MG63 (cell line): Measurements from ENCODE around the gene KNTC1. TPM values are rescaled to one million over a fixed set of nuclear protein-coding genes. Genes with fewer than 3 reads are reported as not detected.
"Not testable (repeated sequence)": the region's sequence is repeated elsewhere in the genome, so short reads cannot be mapped to it uniquely, and the experiment has no call there.

Experiments used
- DNase-seq: peaks from one replicate; pipeline ENCODE4 v3.0.0-alpha.2; 2020
- H3K27me3 ChIP-seq: fragments of 250-450 bp; sonication (Bioruptor Pico); 2 replicates; pipeline ENCODE4 v1.5.1; 2020; ENCODE audit warnings: mild to moderate bottlenecking, moderate library complexity
- H3K36me3 ChIP-seq: fragments of 250-450 bp; sonication (Bioruptor Pico); 2 replicates; pipeline ENCODE4 v1.5.1; 2020; ENCODE audit warnings: mild to moderate bottlenecking, moderate library complexity
- H3K4me3 ChIP-seq: fragments of 250-450 bp; sonication (Bioruptor Pico); 2 replicates; pipeline ENCODE4 v1.5.1; 2020; ENCODE audit warnings: mild to moderate bottlenecking, moderate library complexity
- H3K9me3 ChIP-seq: fragments of 250-450 bp; sonication (Bioruptor Pico); 2 replicates; pipeline ENCODE4 v1.5.1; 2020; ENCODE audit warnings: mild to moderate bottlenecking, moderate library complexity
- total RNA-seq: library from RNA; depleted of rRNA; stranded (reverse); fragments of >200 nt; shearing (Covaris generic); gene quantifications from 2 replicates; pipeline ENCODE4 v1.2.3, GENCODE V29; 2014; ENCODE audit warnings: low replicate concordance; rRNA removed

KNTC1 gene
- 20.5 and 32.1 TPM in 2 replicates for total RNA-seq

GRCh38 chr12:122526683-122527477 is at the start of gene KNTC1, which contains the start of gene RSRC2:
TSS of gene KNTC1 (plus strand) at chr12:122527249. CDS start at chr12:122530064, 2,815 bp downstream.
TSS of gene RSRC2 (minus strand) at chr12:122526936. CDS start at chr12:122526853, 83 bp downstream.
- peaks cover 61% of the 10 kb centered on the region for H3K36me3 ChIP-seq
- H3K4me3 ChIP-seq: peak within 1 kb of the TSS; percentile 80
- H3K27me3 ChIP-seq: no peaks in the 10 kb centered on the region
- H3K9me3 ChIP-seq: no peaks in the 10 kb centered on the region
- DNase-seq: peak; percentile 98

DNA sequence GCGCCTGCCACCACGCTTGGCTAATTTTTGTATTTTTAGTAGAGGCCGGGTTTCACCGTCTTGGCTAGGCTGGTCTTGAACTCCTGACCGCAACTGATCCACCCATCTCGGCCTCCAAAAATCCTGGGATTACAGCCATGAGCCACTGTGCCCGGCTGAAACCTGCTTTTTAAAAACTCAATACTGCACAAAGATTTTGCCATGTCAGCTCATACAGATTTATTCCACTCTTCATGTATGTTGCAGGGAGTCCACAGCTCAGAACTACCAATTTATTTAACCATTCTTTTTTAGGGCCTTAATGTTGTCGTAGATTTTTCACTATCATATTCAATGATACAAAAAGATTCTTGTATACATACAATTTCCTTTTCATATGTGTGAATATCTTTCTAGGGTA is 46.3 kb upstream of the KNTC1 start:
- Histone ChIP-seq H3K9me3 (no peaks in the 10 kb centered on the region), H3K27me3 (no peaks in the 10 kb centered on the region), H3K36me3 (peaks cover 67% of the 10 kb centered on the region), H3K4me3 (no peak overlapping the region)
- DNase-seq: no peak

GRCh38 chr12:122481861-122482260 is 45.2 kb upstream of the KNTC1 start:
- Histone ChIP-seq H3K36me3 (peaks cover 67% of the 10 kb centered on the region), H3K27me3 (no peaks in the 10 kb centered on the region), H3K9me3 (no peaks in the 10 kb centered on the region), H3K4me3 (no peak overlapping the region)
- no peak for DNase-seq

DNA sequence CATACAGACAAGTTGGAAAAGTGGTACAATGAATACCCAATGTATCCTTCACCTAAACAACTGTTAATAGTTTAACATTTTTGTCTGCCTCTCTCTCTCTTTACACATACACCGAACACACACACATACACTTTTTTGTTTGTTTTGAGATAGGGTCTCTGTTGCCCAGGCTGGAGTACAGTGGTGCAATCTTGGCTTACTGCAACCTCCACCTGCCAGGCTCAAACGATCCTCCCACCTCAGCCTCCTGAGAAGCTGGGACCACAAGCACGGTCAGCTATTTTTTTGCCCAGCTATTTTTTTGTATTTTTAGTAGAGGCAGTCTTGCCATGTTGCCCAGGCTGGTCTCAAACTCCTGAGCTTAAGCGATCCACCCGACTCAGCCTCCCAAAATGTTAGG is 43.1 kb upstream of the KNTC1 start:
- H3K36me3 ChIP-seq: peaks cover 74% of the 10 kb centered on the region
- H3K4me3 ChIP-seq: no peak overlapping the region
- no peaks in the 10 kb centered on the region for H3K27me3 ChIP-seq
- H3K9me3 ChIP-seq: no peaks in the 10 kb centered on the region
- no peak for DNase-seq

DNA sequence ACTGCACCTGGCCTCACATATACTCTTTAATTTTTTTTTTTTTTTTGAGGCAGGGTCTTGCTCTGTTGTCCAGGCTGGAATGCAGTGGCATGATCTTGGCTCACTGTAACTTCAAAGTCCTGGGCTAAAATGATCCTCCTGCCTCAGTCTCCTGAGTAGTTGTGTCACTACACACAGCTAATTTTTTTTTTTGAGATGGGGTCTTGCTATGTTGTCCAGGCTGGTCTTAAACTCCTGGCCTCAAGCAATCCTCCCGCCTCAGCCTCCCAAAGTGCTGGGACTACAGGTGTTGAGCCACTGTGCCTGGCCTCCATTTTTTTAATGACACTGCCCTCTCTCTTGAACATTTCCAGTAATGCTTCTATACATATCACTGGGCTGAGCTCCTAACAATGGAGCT is 42.7 kb upstream of the KNTC1 start:
- DNase-seq, H3K27me3 ChIP-seq, H3K9me3 ChIP-seq, H3K4me3 ChIP-seq: not testable (repeated sequence)
- peaks cover 74% of the 10 kb centered on the region for H3K36me3 ChIP-seq

DNA sequence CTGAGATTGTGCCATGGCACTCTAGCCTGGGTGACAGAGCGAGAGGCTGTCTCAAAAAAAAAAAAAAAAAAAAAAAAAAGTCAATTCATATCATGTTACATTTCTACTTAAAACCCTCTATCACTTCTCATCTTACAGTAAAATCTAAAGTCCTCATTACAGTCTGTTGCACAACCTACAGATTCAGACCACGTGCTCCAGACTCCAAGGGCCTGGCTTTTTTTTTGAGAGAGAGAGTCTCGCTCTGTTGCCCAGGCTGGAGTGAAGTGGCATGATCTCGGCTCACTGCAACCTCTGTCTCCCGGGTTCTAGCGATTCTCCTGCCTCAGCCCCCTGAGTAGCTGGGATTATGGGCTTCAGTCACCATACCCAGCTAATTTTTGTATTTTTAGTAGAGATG is 40.7 kb upstream of the KNTC1 start:
- H3K4me3 ChIP-seq, H3K27me3 ChIP-seq, H3K9me3 ChIP-seq, DNase-seq: not testable (repeated sequence)
- peaks cover 72% of the 10 kb centered on the region for H3K36me3 ChIP-seq

GRCh38 chr12:122486805-122487426 is 40.1 kb upstream of the KNTC1 start:
- Histone ChIP-seq H3K36me3 (peaks cover 69% of the 10 kb centered on the region), H3K9me3 (no peaks in the 10 kb centered on the region), H3K4me3 (no peak overlapping the region), H3K27me3 (no peaks in the 10 kb centered on the region)
- no peak for DNase-seq

DNA sequence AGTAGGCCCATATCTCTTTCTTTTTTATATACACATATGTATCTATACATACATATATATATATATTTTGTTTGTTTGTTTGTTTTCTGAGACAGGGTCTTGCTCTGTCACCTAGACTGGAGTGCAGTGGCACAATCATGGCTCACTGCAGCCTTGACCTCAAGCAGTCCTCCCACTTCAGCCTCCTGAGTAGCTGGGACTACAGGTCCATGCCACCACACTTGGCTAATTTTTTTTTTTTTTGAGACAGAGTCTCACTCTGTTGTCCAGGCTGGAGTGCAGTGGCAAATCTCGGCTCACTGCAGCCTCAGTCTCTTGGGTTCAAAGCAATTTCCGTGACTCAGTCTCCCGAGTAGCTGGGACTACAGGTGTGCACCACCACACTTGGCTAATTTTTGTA is 39.2 kb upstream of the KNTC1 start:
- not testable (repeated sequence) for H3K9me3 ChIP-seq, H3K27me3 ChIP-seq, H3K4me3 ChIP-seq, DNase-seq
- peaks cover 69% of the 10 kb centered on the region for H3K36me3 ChIP-seq

- H3K27me3 ChIP-seq: no peaks in the 10 kb centered on the region
- no peak overlapping the region for H3K4me3 ChIP-seq
- peaks cover 69% of the 10 kb centered on the region for H3K36me3 ChIP-seq
Measured at GRCh38 chr12:122489038-122489437, 38.0 kb upstream of the KNTC1 start.

DNA sequence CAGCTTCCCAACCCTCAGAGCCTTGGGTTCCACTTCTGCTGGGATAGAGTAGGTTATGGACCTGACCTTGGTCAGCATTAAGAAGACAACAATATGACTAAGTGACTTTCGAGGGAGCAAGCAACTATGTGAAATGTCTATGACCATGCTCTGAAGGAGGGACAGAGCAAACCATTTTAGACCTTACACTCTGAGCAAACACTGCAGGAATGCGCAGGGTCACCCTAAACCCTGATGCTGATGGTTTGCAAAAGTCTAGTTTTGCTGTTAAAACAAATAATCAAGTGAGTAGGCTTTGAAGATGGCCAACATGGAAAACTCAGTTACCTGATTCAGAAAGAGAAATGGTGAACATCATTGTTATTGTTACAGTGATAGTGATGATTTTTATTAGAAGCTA is 35.1 kb upstream of the KNTC1 start:
- H3K27me3 ChIP-seq: no peaks in the 10 kb centered on the region
- no peaks in the 10 kb centered on the region for H3K9me3 ChIP-seq
- peaks cover 73% of the 10 kb centered on the region for H3K36me3 ChIP-seq
- DNase-seq: no peak
- no peak overlapping the region for H3K4me3 ChIP-seq

More at GRCh38 chr12:122489038-122489437, 38.0 kb upstream of the KNTC1 start:
- H3K9me3 ChIP-seq: no peaks in the 10 kb centered on the region
- no peak for DNase-seq

GRCh38 chr12:122493222-122493621 is 33.8 kb upstream of the KNTC1 start:
- peaks cover 68% of the 10 kb centered on the region for H3K36me3 ChIP-seq
- H3K4me3 ChIP-seq: not testable (repeated sequence)

DNA sequence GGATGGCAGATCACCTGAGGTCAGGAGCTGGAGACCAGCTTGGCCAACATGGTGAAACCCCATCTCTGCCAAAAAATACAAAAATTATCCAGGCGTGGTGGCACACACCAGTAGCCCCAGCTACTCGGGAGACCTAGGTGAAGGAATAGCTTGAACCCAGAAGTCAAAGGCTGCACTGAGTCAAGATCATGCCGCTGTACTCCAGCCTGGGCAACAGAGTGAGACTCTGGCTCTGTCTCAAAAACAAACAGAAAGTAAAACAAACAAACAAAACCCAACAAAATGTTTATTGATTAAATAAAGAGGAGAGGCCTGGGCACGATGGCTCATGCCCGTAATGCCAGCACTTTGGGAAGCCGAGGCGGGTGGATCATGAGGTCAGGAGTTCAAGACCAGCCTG is 31.8 kb upstream of the KNTC1 start:
- no peaks in the 10 kb centered on the region for H3K9me3 ChIP-seq
- H3K36me3 ChIP-seq: peaks cover 54% of the 10 kb centered on the region
- DNase-seq: no peak
- H3K4me3 ChIP-seq: no peak overlapping the region
- no peaks in the 10 kb centered on the region for H3K27me3 ChIP-seq

More at GRCh38 chr12:122493222-122493621, 33.8 kb upstream of the KNTC1 start:
- not testable (repeated sequence) for DNase-seq, H3K9me3 ChIP-seq, H3K27me3 ChIP-seq

GRCh38 chr12:122499991-122500684 is 26.9 kb upstream of the KNTC1 start:
- H3K4me3 ChIP-seq: peak overlapping the region; percentile 90
- no peaks in the 10 kb centered on the region for H3K27me3 ChIP-seq
- peaks cover 48% of the 10 kb centered on the region for H3K36me3 ChIP-seq
- H3K9me3 ChIP-seq: no peaks in the 10 kb centered on the region
- peak; percentile 49 for DNase-seq

DNA sequence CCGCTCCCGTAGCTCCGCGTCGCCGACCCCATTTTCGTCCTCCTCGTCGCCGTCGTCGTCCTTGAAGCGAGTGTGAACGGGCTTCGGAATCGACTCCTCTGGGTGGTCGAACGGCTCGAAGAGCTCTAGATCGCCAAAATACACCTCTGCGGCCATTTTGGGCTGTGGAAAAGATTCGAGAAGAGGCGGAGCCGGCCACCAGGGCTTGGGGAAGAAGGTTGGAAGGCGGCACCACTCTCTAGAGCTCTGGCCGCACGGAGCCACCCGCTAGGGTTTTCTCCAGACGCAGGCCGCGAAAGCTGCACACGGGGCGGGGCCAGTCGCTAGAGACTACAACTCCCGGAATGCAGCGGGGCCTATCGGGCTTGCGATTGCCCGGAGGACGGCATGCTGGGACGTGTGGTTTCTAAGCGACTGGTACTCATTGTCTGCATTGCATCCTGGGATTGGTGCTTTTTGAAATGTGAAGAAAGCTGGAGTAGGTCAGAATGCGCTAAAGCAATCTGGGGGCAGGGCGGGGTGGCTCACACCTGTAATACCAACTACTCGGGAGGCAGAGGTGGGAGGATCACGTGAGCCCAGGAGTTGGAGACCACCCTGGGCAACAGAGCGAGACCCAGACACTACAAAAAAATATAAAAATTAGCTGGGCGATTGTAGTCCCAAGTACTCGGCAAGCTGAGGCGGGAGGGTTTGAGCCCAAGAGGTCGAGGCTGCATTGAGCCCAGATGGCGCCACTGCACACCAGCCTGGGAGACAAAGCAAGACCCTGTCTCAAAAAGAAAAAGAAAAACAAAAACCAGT is 26.2 kb upstream of the KNTC1 start, which contains the start of gene ZCCHC8:
ZCCHC8 (minus strand) TSS at position 248 of the 804 bp plus-strand sequence; CDS start at position 156, 92 bp downstream.
- no peaks in the 10 kb centered on the region for H3K9me3 ChIP-seq
- DNase-seq: peak; percentile 99
- H3K4me3 ChIP-seq: peak within 1 kb of the TSS; percentile 90
- H3K36me3 ChIP-seq: peaks cover 52% of the 10 kb centered on the region
- no peaks in the 10 kb centered on the region for H3K27me3 ChIP-seq

DNA sequence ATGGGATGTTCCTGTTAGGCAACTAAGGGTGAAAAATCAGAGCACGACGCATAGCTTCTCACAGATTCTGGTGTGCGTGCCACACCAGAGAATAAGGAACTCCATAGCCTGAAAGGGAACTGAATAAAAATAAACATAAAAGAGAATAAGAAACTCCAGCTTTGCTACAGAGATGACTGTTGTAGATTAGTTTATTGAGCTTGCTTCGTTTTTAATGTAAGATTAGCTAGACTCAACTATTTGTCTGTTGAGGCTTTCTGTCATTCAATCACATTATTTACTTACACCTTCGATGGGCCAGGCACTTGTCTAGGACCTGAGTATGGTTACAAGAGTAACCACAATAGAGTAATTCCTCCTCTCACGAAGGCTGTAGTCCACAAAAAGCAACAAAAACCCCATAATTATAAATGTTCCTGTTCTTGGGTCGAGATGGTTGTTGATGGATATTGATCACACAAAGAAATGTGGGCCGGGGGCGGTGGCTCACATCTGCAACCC is 25.5 kb upstream of the KNTC1 start:
- H3K9me3 ChIP-seq: no peaks in the 10 kb centered on the region
- no peak for DNase-seq
- H3K27me3 ChIP-seq: no peaks in the 10 kb centered on the region
- peaks cover 54% of the 10 kb centered on the region for H3K36me3 ChIP-seq
- H3K4me3 ChIP-seq: peak overlapping the region; percentile 90

- Histone ChIP-seq H3K36me3 (peaks cover 59% of the 10 kb centered on the region), H3K4me3 (no peak overlapping the region), H3K9me3 (no peaks in the 10 kb centered on the region), H3K27me3 (no peaks in the 10 kb centered on the region)
- DNase-seq: no peak
Measured at GRCh38 chr12:122503147-122503751, 23.8 kb upstream of the KNTC1 start.
